OCI-LY1 (cell line): ENCODE measurements around the gene AFAP1L2.

ENCODE experiments used
- CTCF ChIP-seq: fragments of 200-600 bp; sonication (generic), shearing (Covaris generic); IDR thresholded peaks from 2 replicates; pipeline ENCODE4 v1.5.1; 2017; ENCODE audit warnings: mild to moderate bottlenecking, antibody characterized with exemption, low read length, moderate library complexity, mixed read lengths
- EZH2 ChIP-seq: fragments of 200-600 bp; sonication (generic), shearing (Covaris generic); IDR thresholded peaks from 2 replicates; pipeline ENCODE4 v1.8.0; 2017; ENCODE audit warnings: borderline replicate concordance, mixed run types, mild to moderate bottlenecking, antibody characterized with exemption, low read length, moderate library complexity, mixed read lengths

- no peak for TF ChIP-seq CTCF
- TF ChIP-seq EZH2, result no peak
These were observed 13.8 kb upstream of the AFAP1L2 start for GRCh38 chr10:114418109-114418508.
